Retinal pigment epithelial cell (primary cell): ENCODE data around the gene EPHB3.
"Not testable (repeated sequence)": the region's sequence is repeated elsewhere in the genome, so short reads cannot be mapped to it uniquely, and the experiment has no call there.

Experiments used
- DNase-seq: peaks from one replicate; pipeline ENCODE4 v3.0.0-alpha.2; 2010; ENCODE audit warnings: low read depth
- H3K4me3 ChIP-seq: 2 replicates; pipeline ENCODE4 v1.5.1; 2011; ENCODE audit warnings: mild to moderate bottlenecking, low read length, control low read depth, moderate library complexity
- TF ChIP-seq, protein P1 (sequence below): conservative IDR thresholded peaks from 2 replicates; pipeline ENCODE4 v1.5.1; 2011; ENCODE audit warnings: low read depth, low read length, control low read depth, inconsistent platforms

EPHB3 gene

DNA sequence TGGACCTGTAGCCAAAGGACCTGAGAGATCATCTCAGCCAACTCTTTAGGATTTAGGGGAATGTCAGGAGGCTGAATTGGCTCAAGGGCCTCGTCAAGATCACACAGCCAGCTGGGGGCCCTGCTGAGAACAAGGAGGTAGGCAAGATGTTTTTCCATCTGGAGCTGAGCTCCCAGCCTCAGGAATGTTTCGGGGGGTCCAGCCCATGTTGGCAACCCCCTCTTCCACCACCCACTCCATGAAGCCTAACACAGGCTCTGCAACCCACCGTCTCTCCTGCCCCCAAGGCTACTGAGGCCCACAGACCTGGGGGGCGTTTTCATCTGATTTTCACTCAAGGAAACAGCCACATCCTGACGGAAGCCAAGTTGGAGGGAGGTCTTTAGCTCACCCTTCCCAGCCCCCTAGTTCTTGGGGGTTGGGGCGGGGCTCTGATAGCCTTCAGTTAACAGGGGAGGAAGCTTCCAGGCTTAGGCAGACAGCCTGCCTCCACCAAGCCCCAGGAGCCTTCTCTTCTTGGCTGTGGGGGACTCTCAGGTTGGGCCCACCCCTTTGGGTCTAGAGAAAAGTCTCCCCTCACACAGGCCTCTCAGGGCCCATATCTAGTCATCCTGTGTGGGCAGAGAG, 48.8 kb downstream of the EPHB3 start:
- TF ChIP-seq, protein P1, sequence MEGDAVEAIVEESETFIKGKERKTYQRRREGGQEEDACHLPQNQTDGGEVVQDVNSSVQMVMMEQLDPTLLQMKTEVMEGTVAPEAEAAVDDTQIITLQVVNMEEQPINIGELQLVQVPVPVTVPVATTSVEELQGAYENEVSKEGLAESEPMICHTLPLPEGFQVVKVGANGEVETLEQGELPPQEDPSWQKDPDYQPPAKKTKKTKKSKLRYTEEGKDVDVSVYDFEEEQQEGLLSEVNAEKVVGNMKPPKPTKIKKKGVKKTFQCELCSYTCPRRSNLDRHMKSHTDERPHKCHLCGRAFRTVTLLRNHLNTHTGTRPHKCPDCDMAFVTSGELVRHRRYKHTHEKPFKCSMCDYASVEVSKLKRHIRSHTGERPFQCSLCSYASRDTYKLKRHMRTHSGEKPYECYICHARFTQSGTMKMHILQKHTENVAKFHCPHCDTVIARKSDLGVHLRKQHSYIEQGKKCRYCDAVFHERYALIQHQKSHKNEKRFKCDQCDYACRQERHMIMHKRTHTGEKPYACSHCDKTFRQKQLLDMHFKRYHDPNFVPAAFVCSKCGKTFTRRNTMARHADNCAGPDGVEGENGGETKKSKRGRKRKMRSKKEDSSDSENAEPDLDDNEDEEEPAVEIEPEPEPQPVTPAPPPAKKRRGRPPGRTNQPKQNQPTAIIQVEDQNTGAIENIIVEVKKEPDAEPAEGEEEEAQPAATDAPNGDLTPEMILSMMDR = no peak
- DNase-seq = no peak
- H3K4me3 ChIP-seq = no peak overlapping the region

DNA sequence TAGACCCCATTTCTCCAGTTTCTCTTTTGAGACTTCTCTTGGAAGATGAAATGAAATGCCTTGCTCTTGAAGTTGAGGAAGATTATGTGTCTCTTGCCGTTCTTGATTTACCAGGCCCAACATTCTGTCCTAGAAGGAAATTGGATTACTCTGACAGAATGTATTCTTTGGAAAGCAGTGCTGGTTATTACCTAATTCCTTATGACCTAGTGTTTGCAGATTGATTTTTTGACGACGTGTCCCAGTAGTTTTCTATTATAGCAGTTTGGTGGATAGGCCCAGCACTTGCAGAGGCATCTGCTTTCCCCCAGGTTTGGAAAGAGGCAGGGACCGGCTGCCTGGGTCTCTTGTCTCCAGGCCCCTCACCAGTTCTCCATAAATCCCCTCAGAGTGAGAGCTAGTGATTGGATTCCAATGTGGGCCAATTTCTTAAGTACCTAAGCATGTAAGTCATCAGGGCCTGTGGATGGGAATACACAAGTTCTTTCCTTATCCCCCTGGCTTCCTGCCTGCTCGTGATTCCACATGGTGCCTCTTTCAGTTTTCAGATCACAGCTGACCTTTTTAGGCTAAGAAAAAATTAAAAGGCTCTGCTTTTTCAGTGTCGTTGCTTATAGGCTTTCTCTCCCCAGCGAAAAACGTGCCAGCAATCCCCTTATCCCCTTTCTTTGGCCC, 50.2 kb downstream of the EPHB3 start:
- no peak for DNase-seq
- H3K4me3 ChIP-seq = no peak overlapping the region
- TF ChIP-seq, protein P1 = no peak

DNA sequence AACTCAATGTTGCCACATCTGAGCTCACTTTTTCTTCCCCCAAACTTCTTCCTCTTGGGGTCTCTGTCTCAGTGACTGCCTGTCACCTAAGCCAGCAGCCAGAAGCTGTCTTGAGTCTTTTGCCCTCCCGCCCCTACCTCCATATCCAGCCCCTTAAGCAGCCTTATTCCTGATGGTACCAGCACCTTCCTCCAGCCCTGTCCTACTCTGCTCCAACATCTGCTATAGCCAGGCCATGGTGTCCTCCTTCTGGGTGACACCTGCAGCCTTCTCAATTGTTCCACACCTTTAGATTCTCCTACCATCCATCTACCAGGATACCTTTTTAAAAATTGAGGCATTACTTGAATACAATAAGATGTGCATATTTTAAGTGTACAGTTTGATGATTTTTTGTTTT, 53.8 kb downstream of the EPHB3 start:
- DNase-seq = no peak
- TF ChIP-seq, protein P1 = no peak

DNA sequence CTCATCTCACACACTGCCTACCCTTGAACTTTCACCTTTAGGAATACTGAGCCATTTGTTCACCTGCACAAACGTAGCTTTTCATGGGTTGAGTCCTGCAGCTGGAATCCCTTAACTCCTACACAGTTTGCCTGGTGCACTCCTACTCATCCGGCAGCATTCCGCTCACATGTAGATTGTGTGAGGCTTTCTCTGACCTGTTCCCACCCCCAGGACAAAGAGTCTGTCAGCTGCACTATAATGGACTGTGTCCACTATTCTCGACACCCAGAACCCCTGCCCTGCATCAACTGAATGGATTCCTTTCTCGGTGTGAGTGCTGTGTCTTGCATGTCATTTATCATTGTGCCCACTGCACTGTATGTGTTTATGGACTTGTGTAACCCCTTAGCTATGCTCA, 54.9 kb downstream of the EPHB3 start:
- no peak for DNase-seq
- no peak overlapping the region for H3K4me3 ChIP-seq
- TF ChIP-seq, protein P1 = no peak

More for the DNA sequence above, 53.8 kb downstream of the EPHB3 start:
- H3K4me3 ChIP-seq = no peak overlapping the region

DNA sequence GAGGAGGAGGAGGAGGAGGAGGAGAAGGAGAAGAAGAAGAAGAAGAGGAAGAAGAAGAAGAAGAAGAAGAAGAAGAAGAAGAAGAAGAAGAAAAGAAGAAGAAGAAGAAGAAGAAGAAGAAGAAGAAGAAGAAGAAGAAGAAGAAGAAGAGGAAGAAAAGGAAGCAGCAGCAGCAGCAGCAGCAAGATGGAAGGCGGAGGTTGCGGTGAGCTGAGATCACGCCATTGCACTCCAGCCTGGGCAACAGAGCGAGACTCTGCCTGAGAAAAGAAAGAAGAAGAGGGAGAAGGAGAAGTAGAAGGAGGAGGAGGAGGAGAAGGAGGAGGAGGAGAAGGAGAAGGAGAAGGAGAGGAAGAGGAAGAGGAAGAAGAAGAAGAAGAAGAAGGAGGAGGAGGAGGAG, 55.7 kb downstream of the EPHB3 start:
- not testable (repeated sequence) for DNase-seq

DNA sequence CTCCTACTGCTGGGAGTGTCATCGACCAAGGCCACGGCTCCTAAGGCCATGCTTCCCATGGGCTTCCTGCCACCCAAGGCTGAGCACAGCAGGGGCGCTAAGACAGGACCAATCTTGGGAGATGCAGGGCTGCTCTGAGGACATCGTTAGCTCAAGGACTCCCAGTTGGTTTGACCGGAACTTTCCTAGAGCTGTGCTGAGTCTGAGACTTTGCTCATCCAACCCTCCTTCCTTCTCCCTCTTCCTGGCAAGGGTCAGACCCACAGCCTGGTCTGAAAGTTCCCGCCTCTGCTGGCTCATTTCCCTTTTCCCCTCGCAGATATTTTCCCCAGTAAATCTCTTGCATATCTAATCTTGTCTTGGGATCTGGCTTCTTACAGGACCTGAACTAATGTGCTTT, 57.2 kb downstream of the EPHB3 start:
- no peak for DNase-seq
- H3K4me3 ChIP-seq = no peak overlapping the region
- TF ChIP-seq, protein P1 = no peak

More for the DNA sequence above, 55.7 kb downstream of the EPHB3 start:
- not testable (repeated sequence) for H3K4me3 ChIP-seq

DNA sequence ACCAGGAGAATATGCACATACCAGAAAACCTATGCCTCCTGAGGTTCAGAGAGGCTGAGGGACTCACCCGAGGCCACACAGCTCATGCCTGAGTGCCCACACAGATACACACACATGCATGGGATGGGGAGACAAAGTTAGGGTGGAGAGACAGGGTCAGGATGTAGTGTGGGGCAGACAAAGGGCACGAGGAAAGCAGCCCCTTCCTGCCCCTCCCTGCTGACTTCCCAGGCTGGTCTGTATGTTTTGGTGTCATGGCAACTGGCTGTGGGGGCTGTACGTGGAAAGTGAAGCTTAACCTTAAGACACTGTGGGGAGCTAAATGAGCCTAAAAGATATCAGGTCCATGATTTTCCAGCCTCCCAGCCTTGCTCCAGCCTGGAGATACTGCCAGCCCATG, 57.8 kb downstream of the EPHB3 start:
- no peak for DNase-seq

More for the DNA sequence above, 57.8 kb downstream of the EPHB3 start:
- TF ChIP-seq, protein P1 = no peak
- H3K4me3 ChIP-seq = no peak overlapping the region
